ENCODE results near the gene SLC35F4.

GRCh38 chr14:57749267-57749666, 116.6 kb downstream of the SLC35F4 start:
- no peak for TF ChIP-seq CTCF (IDR thresholded peaks at IDR 0.05; ENCODE audit: low read length)
- no peak for TF ChIP-seq EZH2 (optimal IDR thresholded peaks at IDR 0.05; ENCODE audit: low read depth, low read length)

Measured in MM.1S (cell line).